ENCODE results near the gene ILF3.

- TF ChIP-seq CTCF (IDR thresholded peaks at IDR 0.05; ENCODE audit: insufficient read depth, low read length, poor library complexity, severe bottlenecking) (no peak), EZH2phosphoT487 (conservative IDR thresholded peaks at IDR 0.05; ENCODE audit: low read length) (no peak)
Observed at GRCh38 chr19:10695401-10696398, 41.6 kb downstream of the ILF3 start.
